Ovary (tissue), 9 donors: ENCODE results near the gene GALP. TPM values are rescaled to one million over a fixed set of nuclear protein-coding genes. Genes with fewer than 3 reads are reported as not detected.
A peak's percentile ranks its signal among the peaks of the same experiment; 100 is the strongest.

ENCODE experiments used
- DNase-seq, 5 donors: peaks; one replicate each; pipeline ENCODE4 v3.0.0-alpha.2; 2019 to 2020
- H3K27ac ChIP-seq, 2 donors: fragments of 200-600 bp; one replicate each; pipeline versions ENCODE4 v1.5.1 to v1.8.0; 2019 to 2022
- H3K27me3 ChIP-seq: fragments of 200-600 bp; one replicate; pipeline ENCODE4 v1.8.0; 2022
- H3K36me3 ChIP-seq: fragments of 200-600 bp; sonication (generic); one replicate; pipeline ENCODE4 v1.5.1; 2019
- H3K4me1 ChIP-seq: one replicate; pipeline ENCODE4 v1.8.1; 2013; ENCODE audit warnings: mild to moderate bottlenecking, moderate library complexity; ENCODE audit not compliant: insufficient read depth
- H3K4me3 ChIP-seq: fragments of 200-600 bp; sonication (generic); one replicate; pipeline ENCODE4 v1.5.1; 2017
- H3K9me3 ChIP-seq, 2 donors: fragments of 200-600 bp in 1 of 2; sonication (generic) in 1 of 2; one replicate each; pipeline versions ENCODE4 v1.5.1 to v1.8.1; 2013 to 2019; ENCODE audit warnings: mild to moderate bottlenecking in 1 of 2, moderate library complexity in 1 of 2
- EP300 ChIP-seq: sonication (generic); formaldehyde crosslinking; IDR thresholded peaks from one replicate; pipeline ENCODE4 v1.6.1; 2017; ENCODE audit warnings: antibody characterized with exemption
- POLR2A ChIP-seq: fragments of 450-650 bp; IDR thresholded peaks from one replicate; pipeline ENCODE4 v1.6.1; 2017; ENCODE audit warnings: antibody characterized with exemption, mild to moderate bottlenecking, moderate library complexity
- WGBS, 3 donors: extraction: QIAGEN DNeasy Blood & Tissue Kit in 1 of 3; methylation state at CpG; one replicate each; pipeline versions ENCODE4 v1.1.5 to v1.1.7; 2013 to 2017; 5-methylcytosine and 5-hydroxymethylcytosine counted together
- intact Hi-C, 4 donors: fragments of 100-400 bp; cut with DNase I; formaldehyde crosslinking; loops; one replicate each; pipeline versions ENCODE4 v1.11.0 to v1.15.1; 2022 to 2023
- polyA plus RNA-seq, 2 donors: library from polyadenylated mRNA; stranded (reverse); fragments of 200-250 nt in 1 of 2; fragments of 350-450 nt in 1 of 2; fragmentation: Illumina TruSeq in 1 of 2; extraction: RNeasy Lipid Tissue Mini Kit (QIAGEN cat#74804) in 1 of 2; gene quantifications; one replicate each; pipeline ENCODE4 v1.2.3, GENCODE V29; 2013 to 2014
- total RNA-seq, 7 donors: library from RNA; depleted of rRNA in 2 of 7; stranded (reverse); fragments of >200 nt in 2 of 7; fragmentation: NEBNext Ultra II Directional in 3 of 7; extraction: Animal tissue kit (Norgen Biotek cat#: 25700) in 3 of 7; gene quantifications; one replicate each; pipeline versions ENCODE4 v1.1.0 to v1.2.4, GENCODE V29; 2016 to 2023
- TF ChIP-seq, protein P1 (sequence below), 3 donors: fragments of 450-650 bp in 2 of 3; fragments of 200-600 bp in 1 of 3; IDR thresholded peaks; one replicate each; pipeline versions ENCODE4 v1.5.1 to v1.8.0; 2016 to 2022; ENCODE audit warnings: antibody characterized with exemption in 3 of 3, mild to moderate bottlenecking in 1 of 3
- donor health status: DM: no; HTN: no; CAD: no; lungs with moderate emphysema.
- donor health status: DM: no; HTN: no; CAD: no.
- donor health status: Bipolar disorder and iron deficiency.
- donor health status: DM: yes; HTN: yes; CAD: no.
- donor health status: DM: no; HTN: no; CAD: no.
- donor health status: DM: yes; HTN: yes; CAD: no.

The GALP gene
- total and polyA plus RNA-seq, 9 donors, result not detected

DNA sequence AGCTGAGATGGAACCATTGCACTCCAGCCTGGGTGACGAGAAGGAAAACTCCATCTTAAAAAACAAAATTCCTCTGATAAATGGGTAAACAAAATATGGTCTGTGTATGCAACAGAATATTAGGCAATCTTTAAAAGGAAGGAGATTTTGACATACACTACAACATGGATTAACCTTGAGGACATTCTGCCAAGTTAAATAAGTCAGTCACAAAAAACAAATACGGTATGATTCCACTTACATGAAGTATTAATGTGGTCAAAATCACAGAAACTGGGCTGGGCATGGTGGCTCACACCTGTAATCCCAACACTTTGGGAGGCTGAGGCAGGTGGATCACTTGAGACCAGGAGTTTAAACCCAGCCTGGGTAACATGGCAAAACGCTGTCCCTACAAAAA, 37.7 kb upstream of the GALP start:
- 35 to 57% (median 37%) methylated on average over 3 of the region's 3 CpGs for WGBS, 3 donors
- intact Hi-C loops, result no loop called here
- no peak overlapping the region for H3K27ac ChIP-seq
- H3K4me1 ChIP-seq, result peaks cover 4% of the 10 kb centered on the region
- no peak overlapping the region for H3K4me3 ChIP-seq
- H3K27me3 ChIP-seq, result no peaks in the 10 kb centered on the region
- no peak for TF ChIP-seq POLR2A
- TF ChIP-seq, protein P1, sequence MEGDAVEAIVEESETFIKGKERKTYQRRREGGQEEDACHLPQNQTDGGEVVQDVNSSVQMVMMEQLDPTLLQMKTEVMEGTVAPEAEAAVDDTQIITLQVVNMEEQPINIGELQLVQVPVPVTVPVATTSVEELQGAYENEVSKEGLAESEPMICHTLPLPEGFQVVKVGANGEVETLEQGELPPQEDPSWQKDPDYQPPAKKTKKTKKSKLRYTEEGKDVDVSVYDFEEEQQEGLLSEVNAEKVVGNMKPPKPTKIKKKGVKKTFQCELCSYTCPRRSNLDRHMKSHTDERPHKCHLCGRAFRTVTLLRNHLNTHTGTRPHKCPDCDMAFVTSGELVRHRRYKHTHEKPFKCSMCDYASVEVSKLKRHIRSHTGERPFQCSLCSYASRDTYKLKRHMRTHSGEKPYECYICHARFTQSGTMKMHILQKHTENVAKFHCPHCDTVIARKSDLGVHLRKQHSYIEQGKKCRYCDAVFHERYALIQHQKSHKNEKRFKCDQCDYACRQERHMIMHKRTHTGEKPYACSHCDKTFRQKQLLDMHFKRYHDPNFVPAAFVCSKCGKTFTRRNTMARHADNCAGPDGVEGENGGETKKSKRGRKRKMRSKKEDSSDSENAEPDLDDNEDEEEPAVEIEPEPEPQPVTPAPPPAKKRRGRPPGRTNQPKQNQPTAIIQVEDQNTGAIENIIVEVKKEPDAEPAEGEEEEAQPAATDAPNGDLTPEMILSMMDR (IDR thresholded peaks at IDR 0.05), result no peak
- no peak for TF ChIP-seq EP300
- H3K9me3 ChIP-seq, result no peaks in the 10 kb centered on the region
- no peak for DNase-seq
- H3K36me3 ChIP-seq, result no peaks in the 10 kb centered on the region

DNA sequence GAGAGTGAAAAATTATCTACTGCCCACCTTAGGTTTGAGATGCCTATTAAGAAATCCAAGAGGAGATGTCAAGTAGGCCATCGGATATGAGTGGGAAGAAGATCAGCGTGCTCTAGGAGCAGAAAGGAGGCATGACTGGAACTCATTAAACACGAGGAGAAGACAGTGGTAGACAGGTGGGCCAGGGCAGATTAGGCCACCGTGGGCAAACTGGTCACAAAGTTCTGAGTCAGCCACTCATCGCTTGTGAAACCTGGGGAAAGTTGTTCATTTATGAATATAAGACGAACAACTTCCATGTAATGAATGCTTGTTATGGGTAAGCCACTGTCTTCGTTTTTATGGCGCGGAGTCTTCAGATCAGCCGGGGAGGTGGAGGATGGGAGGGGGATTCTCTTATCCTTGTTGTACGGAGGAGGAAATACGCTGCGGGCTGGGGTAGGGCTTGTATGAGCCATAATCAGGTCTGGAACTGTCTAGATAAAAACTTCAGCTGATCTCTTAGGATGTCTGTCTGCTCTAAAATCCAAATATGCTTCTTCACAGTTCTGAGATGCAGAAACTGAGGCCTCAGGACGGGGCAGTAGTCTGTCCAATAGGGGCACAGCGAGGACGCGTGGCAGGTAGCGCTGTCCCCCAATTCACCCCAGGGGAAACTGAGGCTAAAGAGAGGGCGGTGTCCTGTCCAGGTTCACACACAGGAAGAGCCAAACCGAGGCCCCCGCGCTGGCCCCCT, 35.8 kb upstream of the GALP start:
- Histone ChIP-seq H3K36me3 (no peaks in the 10 kb centered on the region), H3K27me3 (no peaks in the 10 kb centered on the region), H3K9me3 (no peaks in the 10 kb centered on the region), H3K27ac (peak overlapping the region; percentile 26 to 90), H3K4me3 (peak overlapping the region; percentile 65), H3K4me1 (peaks cover 4% of the 10 kb centered on the region)
- 14 to 19% (median 14%) methylated on average over 22 of the region's 22 CpGs for whole genome bisulfite sequencing, 3 donors
- TF ChIP-seq, protein P1 (IDR thresholded peaks at IDR 0.05), result no peak
- TF ChIP-seq EP300 (no peak), POLR2A (no peak)
- no peak for DNase-seq
- intact Hi-C loops, result loop anchor here in 2 of 4 donors (2.0 to 10.0 kb wide), 3 partner anchors 19 to 165 kb away; partner anchors contain the start of gene ZNF787 (in 1 of the 2)

DNA sequence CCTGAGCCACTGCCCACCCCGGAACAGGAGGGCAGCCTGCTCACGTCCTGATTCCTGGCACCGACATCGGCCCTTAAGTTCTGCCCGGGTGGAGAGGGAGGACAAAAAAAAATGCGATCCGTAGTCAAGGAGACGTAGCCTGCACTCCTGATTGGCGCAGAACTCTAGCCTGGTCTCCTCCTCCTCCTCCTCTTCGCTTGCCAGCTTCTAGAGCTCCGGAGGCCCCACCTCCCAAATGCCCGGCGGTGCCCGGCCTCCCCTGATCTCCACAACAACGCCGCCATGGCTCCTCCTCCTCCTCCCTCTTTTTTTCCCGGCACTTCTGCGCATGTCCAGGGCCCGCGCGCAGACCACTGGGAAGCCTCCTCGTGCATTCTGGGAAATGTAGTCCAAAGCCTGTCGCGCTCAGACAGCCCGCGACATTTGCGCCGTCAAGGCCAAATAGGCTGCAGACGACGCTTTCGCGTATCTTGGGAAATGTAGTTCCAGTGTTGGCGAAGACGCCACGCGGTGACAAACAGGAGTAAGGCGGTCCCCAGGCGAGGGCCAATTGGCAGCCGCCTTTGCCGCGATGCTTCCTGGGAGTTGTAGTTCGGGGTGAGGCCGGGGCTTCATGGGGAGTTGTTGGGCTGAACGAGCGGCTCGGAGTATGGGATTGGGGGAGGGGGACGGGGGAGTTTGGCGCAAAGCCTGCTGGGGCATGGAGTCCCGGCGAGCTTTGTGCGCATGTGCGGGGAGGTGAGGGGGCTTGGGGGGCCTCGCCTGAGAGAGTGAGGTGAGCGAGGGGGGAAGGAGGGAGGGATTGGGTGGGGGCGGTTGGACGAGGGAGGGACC, 35.0 kb upstream of the GALP start, which contains the start of gene ZNF444:
TSS of gene ZNF444 (plus strand) at position 705 of the 834 bp plus-strand sequence. CDS start 5,625 bp downstream, outside the sequence.
- H3K27ac ChIP-seq, result peak within 1 kb of the TSS; percentile 57 to 90
- H3K27me3 ChIP-seq, result no peaks in the 10 kb centered on the region
- no peaks in the 10 kb centered on the region for H3K9me3 ChIP-seq
- DNase-seq, result peak; percentile 99
- H3K4me3 ChIP-seq, result peak within 1 kb of the TSS; percentile 65
- 0 to 1% (median 1%) methylated on average over 45 to 56 of the region's 56 CpGs for WGBS, 3 donors
- H3K4me1 ChIP-seq, result peaks cover 4% of the 10 kb centered on the region
- intact Hi-C loops, result loop anchor here in 2 of 4 donors (2.0 to 10.0 kb wide), 3 partner anchors 20 to 164 kb away; partner anchors contain the start of gene ZNF787 (in 1 of the 2)
- H3K36me3 ChIP-seq, result no peaks in the 10 kb centered on the region
- TF ChIP-seq POLR2A (peak; percentile 50), EP300 (peak; percentile 51)
- TF ChIP-seq, protein P1 (IDR thresholded peaks at IDR 0.05), result no peak

DNA sequence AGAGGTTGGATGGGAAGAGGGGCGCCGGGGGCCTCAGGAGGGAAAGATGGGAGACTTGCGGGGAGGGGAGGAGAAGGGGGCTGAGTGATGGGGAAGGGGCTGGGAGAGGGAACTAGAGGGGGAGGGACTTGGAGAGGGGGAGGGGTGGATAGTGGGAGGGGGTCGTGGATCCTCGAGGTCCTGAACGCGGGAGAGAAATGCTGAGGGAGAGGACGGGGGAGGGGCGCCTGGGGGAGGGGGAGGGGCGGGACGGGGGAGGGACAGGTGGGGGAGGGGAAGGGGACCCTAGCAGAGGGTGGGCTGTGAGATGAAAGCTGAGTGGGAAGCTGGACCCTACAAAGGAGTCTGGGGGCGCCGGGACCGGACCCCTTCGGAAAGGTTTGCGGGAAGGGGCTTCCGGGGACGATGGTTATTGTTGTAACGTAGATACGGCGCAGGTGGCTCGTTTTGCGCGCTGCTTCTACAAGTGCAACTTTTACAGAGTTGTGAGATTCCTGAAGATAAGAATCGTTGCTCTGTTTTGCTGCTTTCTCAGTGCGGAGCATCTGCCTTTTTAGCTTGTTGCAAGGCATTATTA, 34.3 kb upstream of the GALP start:
- Histone ChIP-seq H3K27me3 (no peaks in the 10 kb centered on the region), H3K4me3 (peak overlapping the region; percentile 65), H3K4me1 (peaks cover 4% of the 10 kb centered on the region), H3K9me3 (no peaks in the 10 kb centered on the region), H3K36me3 (no peaks in the 10 kb centered on the region), H3K27ac (peak overlapping the region; percentile 57 to 90)
- intact Hi-C loops, result loop anchor here in 2 of 4 donors (2.0 to 10.0 kb wide), 3 partner anchors 21 to 163 kb away; partner anchors contain the start of gene ZNF787 (in 1 of the 2)
- no peak for TF ChIP-seq POLR2A
- 0 to 2% (median 1%) methylated on average over 25 of the region's 26 CpGs for WGBS, 3 donors
- peak in 2 of 5 donors; percentile 41 to 57 for DNase-seq
